ENCODE measurements around the gene WAC.
A peak's percentile ranks its signal among the peaks of the same experiment; 100 is the strongest.
"Not testable (repeated sequence)": the region's sequence is repeated elsewhere in the genome, so short reads cannot be mapped to it uniquely, and the experiment has no call there.

The WAC gene

GRCh38 chr10:28612877-28613276 lies 80.0 kb downstream of the WAC start:
- no peak for DNase-seq (ENCODE audit: low read depth)

- DNase-seq (ENCODE audit: low read depth): no peak
Measured at GRCh38 chr10:28616514-28616913, 83.6 kb downstream of the WAC start.

- no peak for DNase-seq (ENCODE audit: low read depth)
Measured at GRCh38 chr10:28619455-28619854, 86.5 kb downstream of the WAC start.

- DNase-seq (ENCODE audit: low read depth): no peak
Measured at GRCh38 chr10:28620251-28620650, 87.3 kb downstream of the WAC start.

- no peak for DNase-seq (ENCODE audit: low read depth)
Measured at GRCh38 chr10:28623483-28623882, 90.6 kb downstream of the WAC start.

GRCh38 chr10:28624351-28624750 lies 91.4 kb downstream of the WAC start:
- DNase-seq (ENCODE audit: low read depth): no peak

GRCh38 chr10:28627102-28627501 lies 94.2 kb downstream of the WAC start:
- no peak for DNase-seq (ENCODE audit: low read depth)

- peak; percentile 21 for DNase-seq (ENCODE audit: low read depth)
Measured at GRCh38 chr10:28628184-28628893, 95.4 kb downstream of the WAC start.

GRCh38 chr10:28631896-28632583 lies 99.1 kb downstream of the WAC start:
- DNase-seq (ENCODE audit: low read depth): no peak

GRCh38 chr10:28632584-28632945 lies 99.6 kb downstream of the WAC start:
- DNase-seq (ENCODE audit: low read depth): no peak

- DNase-seq (ENCODE audit: low read depth): no peak
Measured at GRCh38 chr10:28633750-28634149, 100.8 kb downstream of the WAC start.

GRCh38 chr10:28637346-28637745 lies 104.4 kb downstream of the WAC start:
- no peak for DNase-seq (ENCODE audit: low read depth)

GRCh38 chr10:28638392-28638791 lies 105.5 kb downstream of the WAC start:
- DNase-seq (ENCODE audit: low read depth): no peak

GRCh38 chr10:28640551-28640950 lies 107.6 kb downstream of the WAC start:
- no peak for DNase-seq (ENCODE audit: low read depth)

GRCh38 chr10:28644647-28645046 lies 111.7 kb downstream of the WAC start:
- no peak for DNase-seq (ENCODE audit: low read depth)

GRCh38 chr10:28652106-28652505 lies 119.2 kb downstream of the WAC start:
- DNase-seq (ENCODE audit: low read depth): no peak

GRCh38 chr10:28652703-28653102 lies 119.8 kb downstream of the WAC start:
- no peak for DNase-seq (ENCODE audit: low read depth)

GRCh38 chr10:28658824-28659223 lies 125.9 kb downstream of the WAC start:
- not testable (repeated sequence) for DNase-seq (ENCODE audit: low read depth)

GRCh38 chr10:28661035-28661434 lies 128.1 kb downstream of the WAC start:
- DNase-seq (ENCODE audit: low read depth): peak; percentile 68

- DNase-seq (ENCODE audit: low read depth): no peak
Measured at GRCh38 chr10:28663576-28664368, 130.9 kb downstream of the WAC start.

- DNase-seq (ENCODE audit: low read depth): no peak
Measured at GRCh38 chr10:28664369-28664740, 131.4 kb downstream of the WAC start.

GRCh38 chr10:28666751-28667467 lies 134.0 kb downstream of the WAC start:
- no peak for DNase-seq (ENCODE audit: low read depth)

All from GM04503 (cell line).